CD4-positive, CD25-positive, alpha-beta regulatory T cell (primary cell): ENCODE measurements around the gene RERE. TPM values are rescaled to one million over a fixed set of nuclear protein-coding genes. Genes with fewer than 3 reads are reported as not detected.
A peak's percentile ranks its signal among the peaks of the same experiment; 100 is the strongest.

Experiments used
- ATAC-seq, 2 donors: fragments of 150-1000 bp; cut with Tn5 transposase; one replicate each; pipeline ENCODE4 v1.10.0; 2021; ENCODE audit warnings: low read depth in 2 of 2, moderate number of reproducible peaks in 2 of 2, moderate library complexity in 1 of 2
- DNase-seq, 3 donors: peaks; one replicate each; pipeline versions ENCODE4 v3.0.0 to v3.0.0-alpha.2; 2012 to 2022; ENCODE audit warnings: mixed read lengths in 1 of 3
- H3K27ac ChIP-seq: one replicate; pipeline ENCODE4 v1.7.0; 2013; ENCODE audit warnings: mild to moderate bottlenecking, low read length; ENCODE audit not compliant: insufficient read depth, poor library complexity, severe bottlenecking
- H3K27me3 ChIP-seq: one replicate; pipeline ENCODE4 v1.7.0; 2013; ENCODE audit warnings: low read length; ENCODE audit not compliant: control insufficient read depth, insufficient read depth
- H3K36me3 ChIP-seq: one replicate; pipeline ENCODE4 v1.7.0; 2013; ENCODE audit warnings: mild to moderate bottlenecking, low read length, moderate library complexity; ENCODE audit not compliant: control insufficient read depth, insufficient read depth
- H3K4me1 ChIP-seq: 2 replicates; pipeline ENCODE4 v1.7.0; 2013; ENCODE audit warnings: mild to moderate bottlenecking, low read length; ENCODE audit not compliant: insufficient read depth, control insufficient read depth, poor library complexity, severe bottlenecking
- H3K4me3 ChIP-seq: one replicate; pipeline ENCODE4 v1.7.0; 2013; ENCODE audit warnings: low read depth, mild to moderate bottlenecking, low read length, moderate library complexity
- H3K9me3 ChIP-seq, 2 experiments: 1 replicate in 1 of 2; 2 replicates in 1 of 2; pipeline ENCODE4 v1.7.0; 2013; ENCODE audit warnings: low read length in 2 of 2, mild to moderate bottlenecking in 1 of 2, moderate library complexity in 1 of 2; ENCODE audit not compliant: control insufficient read depth in 2 of 2
- H3K27ac Mint-ChIP-seq, 3 donors: one replicate each; pipeline ENCODE4 v1.8.0; 2020 to 2022; ENCODE audit warnings: mild to moderate bottlenecking in 3 of 3, mixed read lengths in 3 of 3, moderate library complexity in 2 of 3
- H3K27me3 Mint-ChIP-seq: one replicate; pipeline ENCODE4 v1.8.0; 2022; ENCODE audit warnings: mild to moderate bottlenecking, mixed read lengths
- H3K36me3 Mint-ChIP-seq: one replicate; pipeline ENCODE4 v1.8.0; 2020; ENCODE audit warnings: mixed read lengths
- H3K4me1 Mint-ChIP-seq, 4 donors: one replicate each; pipeline ENCODE4 v1.8.0; 2020 to 2022; ENCODE audit warnings: mixed read lengths in 4 of 4, mild to moderate bottlenecking in 1 of 4
- H3K4me3 Mint-ChIP-seq, 4 donors: one replicate each; pipeline ENCODE4 v1.8.0; 2020 to 2022; ENCODE audit warnings: mild to moderate bottlenecking in 4 of 4, mixed read lengths in 4 of 4, moderate library complexity in 3 of 4
- H3K9me3 Mint-ChIP-seq, 7 donors: one replicate each; pipeline ENCODE4 v1.8.0; 2020 to 2022; ENCODE audit warnings: mixed read lengths in 7 of 7, mild to moderate bottlenecking in 3 of 7, moderate library complexity in 2 of 7
- polyA plus RNA-seq, 4 donors: library from polyadenylated mRNA; unstranded; fragments of 300-500 nt; fragmentation: Illumina TruSeq; gene quantifications; one replicate each; pipeline ENCODE4 v1.2.3, GENCODE V29; 2021
- total RNA-seq: library from RNA; stranded (reverse); gene quantifications from one replicate; pipeline ENCODE4 v1.2.3, GENCODE V29; 2022

Gene RERE
- total and polyA plus RNA-seq, 5 donors from 2014 or later = 3.1 to 127 (median 5.7) TPM

- no peaks in the 10 kb centered on the region for H3K9me3 ChIP-seq
- H3K27me3 Mint-ChIP-seq = no peaks in the 10 kb centered on the region
- H3K27ac ChIP-seq = no peak overlapping the region
- H3K4me1 ChIP-seq = no peaks in the 10 kb centered on the region
- peaks cover 3% of the 10 kb centered on the region for H3K36me3 Mint-ChIP-seq
- ATAC-seq (no peak), DNase-seq (no peak)
- no peaks in the 10 kb centered on the region for H3K36me3 ChIP-seq
- peaks cover 5 to 11% (median 6%) of the 10 kb centered on the region in 4 donors for H3K4me1 Mint-ChIP-seq
- no peaks in the 10 kb centered on the region for H3K9me3 Mint-ChIP-seq
- H3K27ac Mint-ChIP-seq = no peak overlapping the region
- no peak overlapping the region for H3K4me3 Mint-ChIP-seq
- H3K27me3 ChIP-seq = no peaks in the 10 kb centered on the region
- no peak overlapping the region for H3K4me3 ChIP-seq
Observed at GRCh38 chr1:8568837-8569236, 248.6 kb downstream of the RERE start.

DNA sequence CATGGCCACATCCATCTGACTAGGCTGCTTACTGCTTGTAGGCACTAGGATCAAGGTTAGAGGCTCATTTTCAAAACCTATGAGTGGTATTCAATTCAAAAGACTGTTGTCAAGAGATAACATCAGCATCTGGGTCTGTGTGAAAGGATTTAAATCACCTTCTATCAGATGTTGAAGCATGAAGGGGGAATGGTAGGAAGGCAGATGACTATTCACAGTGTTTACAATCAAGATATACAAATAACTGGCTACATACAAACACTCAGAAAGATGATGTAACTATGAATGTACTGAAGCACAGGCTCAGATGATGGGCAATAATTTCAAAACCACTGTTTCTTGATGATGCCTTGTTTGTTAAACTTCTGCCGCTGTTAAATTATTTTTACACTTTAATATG lies 250.3 kb downstream of the RERE start:
- no peaks in the 10 kb centered on the region for H3K27me3 ChIP-seq
- peak overlapping the region in 1 of 3 donors; percentile 7 for H3K27ac Mint-ChIP-seq

DNA sequence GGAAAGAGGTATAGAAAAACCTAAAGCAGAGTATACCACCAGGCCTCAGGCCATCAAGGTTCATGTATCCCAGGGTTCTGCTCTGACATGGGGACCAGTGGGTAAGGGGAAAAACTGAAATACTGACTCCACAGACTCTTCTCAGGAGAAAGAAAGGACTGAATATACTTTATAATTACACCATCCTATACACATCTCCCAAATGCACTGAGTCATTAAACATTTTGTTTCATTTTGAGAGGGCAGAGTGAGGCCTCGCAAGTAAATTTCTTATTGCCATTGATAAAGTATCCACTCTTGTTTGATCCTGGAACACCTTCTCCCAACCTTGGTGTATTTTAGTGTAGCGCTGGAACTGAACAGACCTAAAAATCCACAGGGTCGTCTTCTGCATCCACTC lies 251.6 kb downstream of the RERE start:
- no peaks in the 10 kb centered on the region for H3K27me3 ChIP-seq
- no peak overlapping the region for H3K4me3 ChIP-seq
- peaks cover 15 to 21% (median 16%) of the 10 kb centered on the region in 4 donors for H3K4me1 Mint-ChIP-seq
- no peaks in the 10 kb centered on the region for H3K9me3 ChIP-seq
- no peaks in the 10 kb centered on the region for H3K9me3 Mint-ChIP-seq
- ATAC-seq = no peak
- H3K4me1 ChIP-seq = peaks cover 1% of the 10 kb centered on the region
- H3K27ac ChIP-seq = no peak overlapping the region
- no peaks in the 10 kb centered on the region for H3K36me3 ChIP-seq
- peaks cover 3% of the 10 kb centered on the region for H3K36me3 Mint-ChIP-seq
- H3K27me3 Mint-ChIP-seq = no peaks in the 10 kb centered on the region
- DNase-seq = no peak
- H3K4me3 Mint-ChIP-seq = no peak overlapping the region
- peak overlapping the region in 2 of 3 donors; percentile 17 to 39 for H3K27ac Mint-ChIP-seq

More for the DNA sequence above, 250.3 kb downstream of the RERE start:
- Histone ChIP-seq H3K27ac (no peak overlapping the region), H3K9me3 (no peaks in the 10 kb centered on the region), H3K4me1 (no peaks in the 10 kb centered on the region), H3K36me3 (no peaks in the 10 kb centered on the region), H3K4me3 (no peak overlapping the region)
- no peaks in the 10 kb centered on the region for H3K9me3 Mint-ChIP-seq
- DNase-seq (no peak), ATAC-seq (no peak)
- no peak overlapping the region for H3K4me3 Mint-ChIP-seq
- H3K4me1 Mint-ChIP-seq = peaks cover 11 to 17% (median 13%) of the 10 kb centered on the region in 4 donors
- H3K27me3 Mint-ChIP-seq = no peaks in the 10 kb centered on the region
- H3K36me3 Mint-ChIP-seq = peaks cover 3% of the 10 kb centered on the region

DNA sequence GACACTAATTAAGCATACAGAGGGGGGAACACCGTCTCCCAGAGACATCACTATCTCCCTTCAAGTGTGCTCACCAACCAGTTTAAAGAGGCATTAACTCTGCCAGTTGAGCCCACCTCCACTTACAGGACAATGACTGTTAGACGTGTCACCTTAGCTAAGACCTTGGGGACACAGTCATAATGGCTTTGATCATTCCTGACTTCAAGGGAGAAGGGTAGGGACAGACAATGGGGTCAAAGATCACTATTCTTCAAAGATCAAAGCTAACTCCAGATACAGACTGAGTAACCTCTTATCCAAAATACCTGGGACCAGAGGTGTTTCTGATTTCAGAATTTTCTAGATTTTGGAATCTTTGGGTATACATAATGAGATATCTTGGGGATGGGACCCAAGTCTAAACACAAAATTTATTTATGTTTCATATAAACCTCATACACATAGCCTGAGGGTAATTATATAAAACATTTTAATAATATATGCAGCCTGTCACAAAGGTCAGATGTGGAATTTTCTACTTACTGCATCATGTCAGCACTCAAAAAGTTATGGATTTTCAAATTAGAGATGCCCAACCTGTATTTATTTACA lies 253.4 kb downstream of the RERE start:
- no peaks in the 10 kb centered on the region for H3K27me3 Mint-ChIP-seq
- H3K36me3 Mint-ChIP-seq = peaks cover 3% of the 10 kb centered on the region
- H3K27me3 ChIP-seq = no peaks in the 10 kb centered on the region
- no peak overlapping the region for H3K27ac ChIP-seq
- no peaks in the 10 kb centered on the region for H3K36me3 ChIP-seq
- H3K4me1 ChIP-seq = peaks cover 5% of the 10 kb centered on the region
- no peak for DNase-seq
- H3K27ac Mint-ChIP-seq = peak overlapping the region in 2 of 3 donors; percentile 22 to 83
- H3K9me3 Mint-ChIP-seq = no peaks in the 10 kb centered on the region
- peaks cover 16 to 26% (median 20%) of the 10 kb centered on the region in 4 donors for H3K4me1 Mint-ChIP-seq
- no peak overlapping the region for H3K4me3 ChIP-seq
- no peak overlapping the region for H3K4me3 Mint-ChIP-seq
- no peaks in the 10 kb centered on the region for H3K9me3 ChIP-seq
- no peak for ATAC-seq

GRCh38 chr1:8562881-8563865 lies 254.3 kb downstream of the RERE start:
- DNase-seq (no peak), ATAC-seq (no peak)
- Mint-ChIP-seq H3K4me3 (no peak overlapping the region), H3K36me3 (peaks cover 3% of the 10 kb centered on the region), H3K27ac (peak overlapping the region; percentile 22 to 90 (median 83)), H3K27me3 (no peaks in the 10 kb centered on the region), H3K4me1 (peaks cover 16 to 26% (median 20%) of the 10 kb centered on the region in 4 donors), H3K9me3 (no peaks in the 10 kb centered on the region)
- Histone ChIP-seq H3K36me3 (no peaks in the 10 kb centered on the region), H3K4me3 (no peak overlapping the region), H3K9me3 (no peaks in the 10 kb centered on the region), H3K27me3 (no peaks in the 10 kb centered on the region), H3K4me1 (peaks cover 5% of the 10 kb centered on the region), H3K27ac (no peak overlapping the region)

DNA sequence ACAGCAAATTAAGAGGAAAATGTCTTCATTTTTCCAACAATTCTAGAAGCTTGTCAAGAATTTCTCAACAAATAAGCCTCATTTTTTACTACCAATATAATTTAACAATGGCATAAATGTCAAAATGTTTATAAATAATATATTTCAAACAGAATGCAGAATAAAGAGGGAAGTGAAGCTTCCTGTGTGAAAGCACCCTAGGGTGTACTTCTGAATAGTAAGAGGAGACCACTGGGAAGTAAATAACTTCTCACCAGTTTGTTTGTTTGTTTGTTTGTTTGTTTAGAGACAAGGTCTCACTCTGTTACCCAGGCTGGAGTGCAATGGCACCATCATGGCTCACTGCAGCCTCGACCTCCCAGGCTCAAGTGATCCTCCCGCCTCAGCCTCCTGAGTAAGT lies 255.2 kb downstream of the RERE start:
- H3K9me3 ChIP-seq = no peaks in the 10 kb centered on the region
- Mint-ChIP-seq H3K4me1 (peaks cover 16 to 26% (median 20%) of the 10 kb centered on the region in 4 donors), H3K27me3 (no peaks in the 10 kb centered on the region), H3K9me3 (no peaks in the 10 kb centered on the region), H3K36me3 (peaks cover 5% of the 10 kb centered on the region), H3K4me3 (no peak overlapping the region), H3K27ac (peak overlapping the region in 1 of 3 donors; percentile 14)
- no peak overlapping the region for H3K27ac ChIP-seq
- no peaks in the 10 kb centered on the region for H3K36me3 ChIP-seq
- H3K4me3 ChIP-seq = no peak overlapping the region
- no peak for ATAC-seq
- peaks cover 5% of the 10 kb centered on the region for H3K4me1 ChIP-seq
- no peaks in the 10 kb centered on the region for H3K27me3 ChIP-seq
- DNase-seq = no peak

GRCh38 chr1:8560611-8561544 lies 256.6 kb downstream of the RERE start:
- DNase-seq = peak; percentile 30 to 69 (median 65)
- Mint-ChIP-seq H3K9me3 (no peaks in the 10 kb centered on the region), H3K27me3 (no peaks in the 10 kb centered on the region), H3K4me3 (no peak overlapping the region), H3K27ac (peak overlapping the region in 1 of 3 donors; percentile 3), H3K4me1 (peaks cover 15 to 26% (median 20%) of the 10 kb centered on the region in 4 donors), H3K36me3 (peaks cover 7% of the 10 kb centered on the region)
- H3K9me3 ChIP-seq = no peaks in the 10 kb centered on the region
- H3K4me1 ChIP-seq = peaks cover 5% of the 10 kb centered on the region
- H3K27ac ChIP-seq = no peak overlapping the region
- ATAC-seq = peak; percentile 66 to 77
- no peaks in the 10 kb centered on the region for H3K36me3 ChIP-seq
- no peak overlapping the region for H3K4me3 ChIP-seq
- no peaks in the 10 kb centered on the region for H3K27me3 ChIP-seq
